Measurements from ENCODE around the gene PTGDR2. TPM values are rescaled to one million over a fixed set of nuclear protein-coding genes. Genes with fewer than 3 reads are reported as not detected.
A peak's percentile ranks its signal among the peaks of the same experiment; 100 is the strongest.

The PTGDR2 gene
- total RNA-seq: under 1 TPM; 0.18 to 0.23 TPM
- polyA plus RNA-seq: under 1 TPM; 0.13 to 0.16 TPM
- long read RNA-seq, donor 1: 0 reads
- long read RNA-seq, donor 2: 0 reads
- long read RNA-seq, donor 3: 0 reads
- long read RNA-seq, donor 4: 0 reads
- long read RNA-seq, donor 5: 0 reads

DNA sequence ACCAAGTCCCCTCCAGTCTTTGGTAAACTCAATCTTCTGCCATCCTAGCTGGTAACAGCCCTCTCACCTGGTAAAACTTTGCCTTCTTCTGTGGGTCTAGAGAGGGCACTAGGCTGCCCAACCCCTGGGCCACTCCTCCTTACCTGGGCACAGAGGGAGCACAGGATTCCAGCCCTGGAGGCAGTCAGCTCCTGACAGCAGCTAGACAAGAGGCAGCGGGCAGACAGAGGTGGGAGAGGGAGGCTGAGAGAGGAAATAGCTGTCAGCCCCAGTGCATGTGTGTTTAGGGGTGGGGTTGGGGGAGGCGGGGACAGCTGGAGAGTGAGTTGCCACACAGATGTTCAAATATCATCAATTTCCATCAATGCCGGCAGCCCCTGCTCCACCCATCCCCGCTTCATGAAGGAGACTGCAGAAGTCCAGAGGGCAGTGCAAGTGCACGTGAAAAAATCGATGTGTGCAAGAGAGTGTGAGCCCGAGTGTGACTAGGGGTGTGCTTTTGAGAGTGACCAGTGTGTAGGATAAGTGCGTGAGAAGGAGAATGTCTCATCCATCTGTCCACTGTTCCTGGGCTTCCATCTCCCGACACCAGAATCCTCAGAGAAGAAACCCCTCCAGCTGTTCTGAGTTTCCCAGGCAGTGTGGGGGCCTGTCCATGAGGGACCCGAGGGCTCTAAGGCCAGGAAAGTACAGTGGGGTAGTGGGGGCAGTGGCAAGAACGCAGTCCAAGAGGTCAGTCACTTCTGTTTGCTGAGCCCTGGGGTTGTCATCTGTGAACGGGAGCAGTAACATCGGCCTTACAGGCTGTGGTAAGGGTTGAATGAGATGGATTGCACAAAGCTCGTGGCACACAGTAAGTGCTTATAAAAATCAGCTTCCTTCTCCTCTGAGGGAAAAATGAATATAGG lies at the start of gene PTGDR2:
Gene PTGDR2, minus strand, starts transcription at position 225 of the 908 bp plus-strand sequence. CDS start 2,228 bp downstream, outside the sequence.
- ATAC-seq (ENCODE audit: insufficient read depth, low FRiP score): no peak
- TF ChIP-seq, protein P1, sequence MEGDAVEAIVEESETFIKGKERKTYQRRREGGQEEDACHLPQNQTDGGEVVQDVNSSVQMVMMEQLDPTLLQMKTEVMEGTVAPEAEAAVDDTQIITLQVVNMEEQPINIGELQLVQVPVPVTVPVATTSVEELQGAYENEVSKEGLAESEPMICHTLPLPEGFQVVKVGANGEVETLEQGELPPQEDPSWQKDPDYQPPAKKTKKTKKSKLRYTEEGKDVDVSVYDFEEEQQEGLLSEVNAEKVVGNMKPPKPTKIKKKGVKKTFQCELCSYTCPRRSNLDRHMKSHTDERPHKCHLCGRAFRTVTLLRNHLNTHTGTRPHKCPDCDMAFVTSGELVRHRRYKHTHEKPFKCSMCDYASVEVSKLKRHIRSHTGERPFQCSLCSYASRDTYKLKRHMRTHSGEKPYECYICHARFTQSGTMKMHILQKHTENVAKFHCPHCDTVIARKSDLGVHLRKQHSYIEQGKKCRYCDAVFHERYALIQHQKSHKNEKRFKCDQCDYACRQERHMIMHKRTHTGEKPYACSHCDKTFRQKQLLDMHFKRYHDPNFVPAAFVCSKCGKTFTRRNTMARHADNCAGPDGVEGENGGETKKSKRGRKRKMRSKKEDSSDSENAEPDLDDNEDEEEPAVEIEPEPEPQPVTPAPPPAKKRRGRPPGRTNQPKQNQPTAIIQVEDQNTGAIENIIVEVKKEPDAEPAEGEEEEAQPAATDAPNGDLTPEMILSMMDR (IDR thresholded peaks at IDR 0.05; ENCODE audit: control extremely low read depth, extremely low read depth): no peak
- H3K4me3 ChIP-seq: no peak within 1 kb of the TSS
- no peak within 1 kb of the TSS for H3K9ac ChIP-seq (ENCODE audit: insufficient read depth in 1 of 2, low read length in 2 of 2)
- H3K4me1 ChIP-seq (ENCODE audit: control insufficient read depth in 5 of 5, insufficient read depth in 5 of 5, low read length in 5 of 5): no peaks in the 10 kb centered on the region
- no peak for DNase-seq
- peaks cover 0 to 31% (median 9%) of the 10 kb centered on the region in 3 donors for H3K27me3 ChIP-seq (ENCODE audit: control insufficient read depth in 3 of 3, insufficient read depth in 3 of 3, low read length in 2 of 3)
- H3K36me3 ChIP-seq (ENCODE audit: control insufficient read depth in 4 of 4, insufficient read depth in 4 of 4, low read length in 4 of 4): peaks cover 0 to 7% (median 2%) of the 10 kb centered on the region in 4 donors
- peaks cover 0 to 4% (median 0%) of the 10 kb centered on the region in 4 donors for H3K9me3 ChIP-seq (ENCODE audit: control insufficient read depth in 4 of 4, insufficient read depth in 3 of 4, low read length in 3 of 4)
- 35 to 46% methylated on average over 14 of the region's 14 CpGs for WGBS, 2 donors
- H3K27ac ChIP-seq (ENCODE audit: low read depth in 1 of 2, low read length in 1 of 2): no peak within 1 kb of the TSS

- Histone ChIP-seq H3K27ac (ENCODE audit: low read depth in 1 of 2, low read length in 1 of 2) (no peak overlapping the region), H3K9me3 (ENCODE audit: control insufficient read depth in 4 of 4, insufficient read depth in 3 of 4, low read length in 3 of 4) (no peaks in the 10 kb centered on the region), H3K36me3 (ENCODE audit: control insufficient read depth in 4 of 4, insufficient read depth in 4 of 4, low read length in 4 of 4) (peaks cover 21 to 28% (median 25%) of the 10 kb centered on the region in 4 donors), H3K4me1 (ENCODE audit: control insufficient read depth in 5 of 5, insufficient read depth in 5 of 5, low read length in 5 of 5) (peaks cover 5 to 20% (median 9%) of the 10 kb centered on the region in 5 donors), H3K27me3 (ENCODE audit: control insufficient read depth in 3 of 3, insufficient read depth in 3 of 3, low read length in 2 of 3) (no peaks in the 10 kb centered on the region), H3K9ac (ENCODE audit: insufficient read depth in 1 of 2, low read length in 2 of 2) (peak overlapping the region; percentile 69 to 89), H3K4me3 (no peak overlapping the region)
- ATAC-seq (ENCODE audit: insufficient read depth, low FRiP score) (no peak), DNase-seq (no peak)
- TF ChIP-seq, protein P1 (IDR thresholded peaks at IDR 0.05; ENCODE audit: control extremely low read depth, extremely low read depth): no peak
- WGBS, 2 donors: 49% methylated on average over 6 of the region's 6 CpGs
These were observed 49.3 kb upstream of the PTGDR2 start for GRCh38 chr11:60905047-60905446.

GRCh38 chr11:60902625-60903024 lies 46.9 kb upstream of the PTGDR2 start:
- Histone ChIP-seq H3K4me3 (no peak overlapping the region), H3K9me3 (ENCODE audit: control insufficient read depth in 4 of 4, insufficient read depth in 3 of 4, low read length in 3 of 4) (no peaks in the 10 kb centered on the region), H3K27ac (ENCODE audit: low read depth in 1 of 2, low read length in 1 of 2) (no peak overlapping the region), H3K9ac (ENCODE audit: insufficient read depth in 1 of 2, low read length in 2 of 2) (no peak overlapping the region), H3K36me3 (ENCODE audit: control insufficient read depth in 4 of 4, insufficient read depth in 4 of 4, low read length in 4 of 4) (peaks cover 35 to 44% (median 43%) of the 10 kb centered on the region in 4 donors), H3K27me3 (ENCODE audit: control insufficient read depth in 3 of 3, insufficient read depth in 3 of 3, low read length in 2 of 3) (no peaks in the 10 kb centered on the region), H3K4me1 (ENCODE audit: control insufficient read depth in 5 of 5, insufficient read depth in 5 of 5, low read length in 5 of 5) (peaks cover 5 to 20% (median 9%) of the 10 kb centered on the region in 5 donors)
- 92 to 93% methylated on average over 11 of the region's 11 CpGs for WGBS, 2 donors
- DNase-seq (no peak), ATAC-seq (ENCODE audit: insufficient read depth, low FRiP score) (no peak)
- TF ChIP-seq, protein P1 (IDR thresholded peaks at IDR 0.05; ENCODE audit: control extremely low read depth, extremely low read depth): no peak
